Adrenal gland (tissue), 12 donors: ENCODE results near the gene GATA2. TPM values are rescaled to one million over a fixed set of nuclear protein-coding genes. Genes with fewer than 3 reads are reported as not detected.

Experiments
- DNase-seq, 7 donors: peaks; one replicate each; pipeline ENCODE4 v3.0.0-alpha.2; 2019 to 2020
- H3K27ac ChIP-seq, 5 donors: fragments of 200-600 bp; sonication (generic) in 4 of 5; 1 replicate in 3 of 5; 2 replicates in 2 of 5; pipeline versions ENCODE4 v1.5.1 to v1.8.0; 2016 to 2020; ENCODE audit warnings: mild to moderate bottlenecking in 1 of 5
- H3K27me3 ChIP-seq: fragments of 200-600 bp; 2 replicates; pipeline ENCODE4 v1.8.0; 2021
- H3K36me3 ChIP-seq, 2 donors: fragments of 200-600 bp; replicated peaks in 1 of 2; 1 replicate in 1 of 2; 2 replicates in 1 of 2; pipeline versions ENCODE4 v1.5.1 to v1.8.0; 2018 to 2022
- H3K4me1 ChIP-seq, 2 donors: fragments of 200-600 bp; replicated peaks in 1 of 2; 1 replicate in 1 of 2; 2 replicates in 1 of 2; pipeline versions ENCODE4 v1.5.1 to v1.8.0; 2018 to 2021
- H3K4me3 ChIP-seq, 4 donors: fragments of 200-600 bp; sonication (generic) in 3 of 4; one replicate each; pipeline ENCODE4 v1.5.1; 2016 to 2018
- H3K9me3 ChIP-seq, 3 donors: fragments of 200-600 bp; sonication (generic) in 1 of 3; replicated peaks in 1 of 3; 1 replicate in 2 of 3; 2 replicates in 1 of 3; pipeline versions ENCODE4 v1.5.1 to v1.8.0; 2016 to 2021
- CTCF ChIP-seq, 6 experiments: fragments of 450-650 bp in 4 of 6; fragments of 200-600 bp in 2 of 6; sonication (generic) in 1 of 6; IDR thresholded peaks; 1 replicate in 5 of 6; 2 replicates in 1 of 6; pipeline versions ENCODE4 v1.5.1 to v1.8.0; 2016 to 2021; ENCODE audit warnings: antibody characterized with exemption in 6 of 6, mild to moderate bottlenecking in 2 of 6, moderate library complexity in 1 of 6
- POLR2A ChIP-seq, 2 donors: fragments of 450-650 bp; IDR thresholded peaks; one replicate each; pipeline ENCODE4 v1.6.1; 2017; ENCODE audit warnings: antibody characterized with exemption in 2 of 2, mild to moderate bottlenecking in 2 of 2, moderate library complexity in 1 of 2
- WGBS, 4 donors: extraction: QIAGEN DNeasy Blood & Tissue Kit in 2 of 4; methylation state at CpG; one replicate each; pipeline versions ENCODE4 v1.1.5 to v1.1.7; 2013 to 2017; 5-methylcytosine and 5-hydroxymethylcytosine counted together
- intact Hi-C, 2 donors: fragments of 100-400 bp; cut with DNase I; formaldehyde crosslinking; loops; one replicate each; pipeline versions ENCODE4 v1.14.1 to v1.15.0; 2022 to 2023
- polyA plus RNA-seq, 3 donors: library from polyadenylated mRNA; stranded (reverse); fragments of 200-250 nt in 2 of 3; fragments of 350-450 nt in 1 of 3; fragmentation: Illumina TruSeq in 1 of 3; extraction: RNeasy Lipid Tissue Mini Kit (QIAGEN cat#74804) in 1 of 3; gene quantifications; one replicate each; pipeline ENCODE4 v1.2.3, GENCODE V29; 2013 to 2014
- total RNA-seq, 9 donors: library from RNA; depleted of rRNA in 4 of 9; stranded (reverse); fragments of >200 nt in 4 of 9; fragments of 120-200 nt in 1 of 9; fragmentation: NEBNext Ultra II Directional in 1 of 9; extraction: Animal tissue kit (Norgen Biotek cat#: 25700) in 1 of 9; gene quantifications; one replicate each; pipeline versions ENCODE4 v1.1.0 to v1.2.4, GENCODE V29; 2013 to 2023
- donor health status: healthy with polysubstance abuse.
- donor health status: Bipolar disorder and iron deficiency.
- donor health status: DM: yes; HTN: yes; CAD: no.
- donor health status: DM: no; HTN: no; CAD: no.
- donor health status: DM: no; HTN: no; CAD: no.
- donor health status: DM: yes; HTN: yes; CAD: no.

The GATA2 gene
- total and polyA plus RNA-seq, 12 donors: 3.4 to 37.5 (median 7.4) TPM

GRCh38 chr3:128475355-128475754 lies 17.6 kb downstream of the GATA2 start:
- peaks cover 34% of the 10 kb centered on the region for H3K27me3 ChIP-seq
- H3K9me3 ChIP-seq: no peaks in the 10 kb centered on the region
- whole genome bisulfite sequencing, 4 donors: 76 to 89% (median 85%) methylated on average over 6 to 8 of the region's 8 CpGs
- intact Hi-C loops: no loop called here
- no peak for TF ChIP-seq POLR2A (IDR thresholded peaks at IDR 0.05)
- TF ChIP-seq CTCF (IDR thresholded peaks at IDR 0.05): no peak
- H3K36me3 ChIP-seq: no peaks in the 10 kb centered on the region
- no peaks in the 10 kb centered on the region for H3K4me1 ChIP-seq
- no peak overlapping the region for H3K27ac ChIP-seq
- H3K4me3 ChIP-seq: no peak overlapping the region
- no peak for DNase-seq

DNA sequence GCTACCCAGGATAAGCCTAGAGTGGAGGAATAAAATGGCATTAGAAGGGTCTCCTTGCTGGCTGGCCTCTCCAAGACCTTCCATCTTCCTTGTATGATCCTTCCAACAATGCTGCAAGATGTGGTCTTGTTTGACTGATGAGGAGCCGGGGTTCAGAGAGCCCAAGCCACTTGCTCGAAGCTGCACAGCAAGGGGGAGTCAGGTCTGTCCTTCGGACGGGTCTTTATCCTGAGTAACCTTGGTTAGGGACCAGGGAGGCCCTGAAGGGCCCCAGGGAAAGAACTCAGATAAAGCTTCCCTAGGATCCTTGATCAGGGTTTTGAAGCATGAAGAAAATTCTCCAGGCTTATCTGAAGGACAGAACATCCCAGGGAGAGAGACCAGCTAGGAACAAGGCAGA lies 19.3 kb downstream of the GATA2 start:
- no peak for TF ChIP-seq POLR2A (IDR thresholded peaks at IDR 0.05)
- no peak for TF ChIP-seq CTCF (IDR thresholded peaks at IDR 0.05)
- no peaks in the 10 kb centered on the region for H3K4me1 ChIP-seq
- no peaks in the 10 kb centered on the region for H3K36me3 ChIP-seq
- intact Hi-C loops: no loop called here
- DNase-seq: no peak
- peaks cover 22% of the 10 kb centered on the region for H3K27me3 ChIP-seq
- 39 to 53% (median 46%) methylated on average over 4 of the region's 4 CpGs for WGBS, 4 donors
- H3K27ac ChIP-seq: no peak overlapping the region
- no peaks in the 10 kb centered on the region for H3K9me3 ChIP-seq
- no peak overlapping the region for H3K4me3 ChIP-seq

DNA sequence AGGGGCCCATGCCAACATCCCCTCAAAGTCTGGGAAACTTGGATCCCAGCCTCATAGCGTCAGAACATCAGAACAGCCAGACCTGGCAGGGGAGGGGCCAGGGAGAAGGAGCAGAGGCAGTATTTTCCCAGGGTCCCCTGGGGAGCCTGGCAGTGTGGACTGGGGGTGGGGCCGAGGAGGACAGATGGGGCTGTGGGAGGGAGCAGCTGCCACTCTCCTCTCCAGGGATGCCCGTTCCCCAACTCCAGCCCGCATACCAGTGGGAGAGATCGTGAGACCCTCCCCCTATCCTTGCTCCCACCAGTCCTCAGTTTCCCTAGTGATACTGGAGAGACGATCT lies 19.9 kb downstream of the GATA2 start:
- intact Hi-C loops: no loop called here
- H3K36me3 ChIP-seq: no peaks in the 10 kb centered on the region
- H3K4me3 ChIP-seq: no peak overlapping the region
- H3K27me3 ChIP-seq: peaks cover 16% of the 10 kb centered on the region
- no peaks in the 10 kb centered on the region for H3K4me1 ChIP-seq
- 27 to 42% (median 38%) methylated on average over 4 to 6 of the region's 6 CpGs for WGBS, 4 donors
- H3K9me3 ChIP-seq: no peaks in the 10 kb centered on the region
- no peak for DNase-seq
- no peak overlapping the region for H3K27ac ChIP-seq
- TF ChIP-seq CTCF (IDR thresholded peaks at IDR 0.05) (no peak), POLR2A (IDR thresholded peaks at IDR 0.05) (no peak)

- H3K27me3 ChIP-seq: peaks cover 16% of the 10 kb centered on the region
- WGBS, 4 donors: 64 to 84% (median 78%) methylated on average over 10 to 13 of the region's 13 CpGs
- intact Hi-C loops: no loop called here
Observed at GRCh38 chr3:128472449-128473179, 20.4 kb downstream of the GATA2 start.

More at GRCh38 chr3:128472449-128473179, 20.4 kb downstream of the GATA2 start:
- Histone ChIP-seq H3K36me3 (no peaks in the 10 kb centered on the region), H3K9me3 (no peaks in the 10 kb centered on the region), H3K4me1 (no peaks in the 10 kb centered on the region), H3K4me3 (no peak overlapping the region), H3K27ac (no peak overlapping the region)
- DNase-seq: no peak
- TF ChIP-seq POLR2A (IDR thresholded peaks at IDR 0.05): no peak
- TF ChIP-seq CTCF (IDR thresholded peaks at IDR 0.05): no peak
